Breast epithelium (tissue), 3 donors: ENCODE data around the gene PRLR.

Experiments used
- POLR2A ChIP-seq: fragments of 450-650 bp; IDR thresholded peaks from one replicate; pipeline ENCODE4 v1.6.1; 2016; ENCODE audit warnings: antibody characterized with exemption, mild to moderate bottlenecking, moderate library complexity
- POLR2AphosphoS5 ChIP-seq, 3 donors: sonication (generic); formaldehyde crosslinking; IDR thresholded peaks; one replicate each; pipeline ENCODE4 v1.6.1; 2017; ENCODE audit warnings: antibody characterized with exemption in 3 of 3
- TF ChIP-seq, protein P1 (sequence below), 3 donors: fragments of 450-650 bp; IDR thresholded peaks; one replicate each; pipeline ENCODE4 v1.5.1; 2016 to 2017; ENCODE audit warnings: antibody characterized with exemption in 3 of 3, mild to moderate bottlenecking in 3 of 3, moderate library complexity in 3 of 3

DNA sequence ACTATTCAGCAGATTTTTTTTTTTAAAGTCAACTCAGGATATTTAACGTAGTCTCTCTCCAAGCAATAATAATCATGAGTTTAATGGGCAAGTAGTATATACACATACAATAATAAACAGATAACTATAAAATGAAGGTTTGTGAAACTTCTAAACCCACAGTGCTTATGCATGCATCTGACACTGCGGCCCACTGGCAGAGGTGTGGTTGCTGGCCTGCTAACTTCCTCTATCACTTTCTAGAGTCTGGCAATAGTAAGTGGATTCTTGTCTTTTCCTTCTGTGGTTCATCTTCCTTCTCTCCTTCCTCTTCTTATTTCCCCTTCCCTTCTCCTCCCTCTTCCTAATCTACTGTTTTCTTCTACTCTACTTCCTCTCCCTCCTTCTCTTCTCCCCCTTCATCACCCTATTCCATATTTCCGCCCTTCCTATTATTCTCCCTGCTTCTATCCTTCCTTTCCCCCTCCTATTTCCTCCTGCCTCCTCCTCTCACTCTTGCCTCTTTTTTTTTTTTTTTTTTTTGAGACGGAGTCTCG is 164.0 kb downstream of the PRLR start:
- TF ChIP-seq POLR2AphosphoS5 (IDR thresholded peaks at IDR 0.05) (no peak), POLR2A (no peak)
- TF ChIP-seq, protein P1, sequence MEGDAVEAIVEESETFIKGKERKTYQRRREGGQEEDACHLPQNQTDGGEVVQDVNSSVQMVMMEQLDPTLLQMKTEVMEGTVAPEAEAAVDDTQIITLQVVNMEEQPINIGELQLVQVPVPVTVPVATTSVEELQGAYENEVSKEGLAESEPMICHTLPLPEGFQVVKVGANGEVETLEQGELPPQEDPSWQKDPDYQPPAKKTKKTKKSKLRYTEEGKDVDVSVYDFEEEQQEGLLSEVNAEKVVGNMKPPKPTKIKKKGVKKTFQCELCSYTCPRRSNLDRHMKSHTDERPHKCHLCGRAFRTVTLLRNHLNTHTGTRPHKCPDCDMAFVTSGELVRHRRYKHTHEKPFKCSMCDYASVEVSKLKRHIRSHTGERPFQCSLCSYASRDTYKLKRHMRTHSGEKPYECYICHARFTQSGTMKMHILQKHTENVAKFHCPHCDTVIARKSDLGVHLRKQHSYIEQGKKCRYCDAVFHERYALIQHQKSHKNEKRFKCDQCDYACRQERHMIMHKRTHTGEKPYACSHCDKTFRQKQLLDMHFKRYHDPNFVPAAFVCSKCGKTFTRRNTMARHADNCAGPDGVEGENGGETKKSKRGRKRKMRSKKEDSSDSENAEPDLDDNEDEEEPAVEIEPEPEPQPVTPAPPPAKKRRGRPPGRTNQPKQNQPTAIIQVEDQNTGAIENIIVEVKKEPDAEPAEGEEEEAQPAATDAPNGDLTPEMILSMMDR (IDR thresholded peaks at IDR 0.05) = no peak
